ENCODE results near the gene CXXC5. TPM values are rescaled to one million over a fixed set of nuclear protein-coding genes. Genes with fewer than 3 reads are reported as not detected.

Gene CXXC5
- total and polyA plus RNA-seq, 9 of the 15 experiments (the other 6 are each of a cell fraction or from before 2014, with no cell fraction given), result 1.9 to 123 (median 45.8) TPM

- TF ChIP-seq, protein P1, sequence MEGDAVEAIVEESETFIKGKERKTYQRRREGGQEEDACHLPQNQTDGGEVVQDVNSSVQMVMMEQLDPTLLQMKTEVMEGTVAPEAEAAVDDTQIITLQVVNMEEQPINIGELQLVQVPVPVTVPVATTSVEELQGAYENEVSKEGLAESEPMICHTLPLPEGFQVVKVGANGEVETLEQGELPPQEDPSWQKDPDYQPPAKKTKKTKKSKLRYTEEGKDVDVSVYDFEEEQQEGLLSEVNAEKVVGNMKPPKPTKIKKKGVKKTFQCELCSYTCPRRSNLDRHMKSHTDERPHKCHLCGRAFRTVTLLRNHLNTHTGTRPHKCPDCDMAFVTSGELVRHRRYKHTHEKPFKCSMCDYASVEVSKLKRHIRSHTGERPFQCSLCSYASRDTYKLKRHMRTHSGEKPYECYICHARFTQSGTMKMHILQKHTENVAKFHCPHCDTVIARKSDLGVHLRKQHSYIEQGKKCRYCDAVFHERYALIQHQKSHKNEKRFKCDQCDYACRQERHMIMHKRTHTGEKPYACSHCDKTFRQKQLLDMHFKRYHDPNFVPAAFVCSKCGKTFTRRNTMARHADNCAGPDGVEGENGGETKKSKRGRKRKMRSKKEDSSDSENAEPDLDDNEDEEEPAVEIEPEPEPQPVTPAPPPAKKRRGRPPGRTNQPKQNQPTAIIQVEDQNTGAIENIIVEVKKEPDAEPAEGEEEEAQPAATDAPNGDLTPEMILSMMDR (IDR thresholded peaks at IDR 0.05 in 2 of 3, conservative IDR thresholded peaks at IDR 0.05 in 1 of 3; ENCODE audit: insufficient read depth in 2 of 3, low read depth in 1 of 3, low read length in 3 of 3), result no peak
- TF ChIP-seq MIER1 (IDR thresholded peaks at IDR 0.05; ENCODE audit: low read depth), result peak; percentile 67; the same call in 1 of the 2 replicates
- TF ChIP-seq RNF219 (CRISPR knock-in tag; IDR thresholded peaks at IDR 0.05), result no peak
- no peak for TF ChIP-seq NFIC (IDR thresholded peaks at IDR 0.05)
- TF ChIP-seq SAFB (IDR thresholded peaks at IDR 0.05; ENCODE audit: borderline replicate concordance, low read depth, low read length), result no peak
- no peak for TF ChIP-seq SNRNP70 (optimal IDR thresholded peaks at IDR 0.05; ENCODE audit: low read depth, low read length)
- no peak for TF ChIP-seq ZNF140 (CRISPR knock-in tag; IDR thresholded peaks at IDR 0.05)
- TF ChIP-seq HEY1 (CRISPR knock-in tag; IDR thresholded peaks at IDR 0.05; ENCODE audit: borderline replicate concordance), result no peak
- TF ChIP-seq, protein P2, sequence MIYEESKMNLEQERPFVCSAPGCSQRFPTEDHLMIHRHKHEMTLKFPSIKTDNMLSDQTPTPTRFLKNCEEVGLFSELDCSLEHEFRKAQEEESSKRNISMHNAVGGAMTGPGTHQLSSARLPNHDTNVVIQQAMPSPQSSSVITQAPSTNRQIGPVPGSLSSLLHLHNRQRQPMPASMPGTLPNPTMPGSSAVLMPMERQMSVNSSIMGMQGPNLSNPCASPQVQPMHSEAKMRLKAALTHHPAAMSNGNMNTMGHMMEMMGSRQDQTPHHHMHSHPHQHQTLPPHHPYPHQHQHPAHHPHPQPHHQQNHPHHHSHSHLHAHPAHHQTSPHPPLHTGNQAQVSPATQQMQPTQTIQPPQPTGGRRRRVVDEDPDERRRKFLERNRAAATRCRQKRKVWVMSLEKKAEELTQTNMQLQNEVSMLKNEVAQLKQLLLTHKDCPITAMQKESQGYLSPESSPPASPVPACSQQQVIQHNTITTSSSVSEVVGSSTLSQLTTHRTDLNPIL (CRISPR knock-in tag; IDR thresholded peaks at IDR 0.05), result no peak
- TF ChIP-seq BCL6 (CRISPR knock-in tag; IDR thresholded peaks at IDR 0.05), result no peak; the same call in 1 of the 2 replicates
- no peak for TF ChIP-seq RUNX1 (IDR thresholded peaks at IDR 0.05; ENCODE audit: low read depth)
- TF ChIP-seq EP300 (IDR thresholded peaks at IDR 0.05; ENCODE audit: low read length), result no peak
- peak; percentile 30; the same call in 1 of the 2 replicates for TF ChIP-seq SP1 (CRISPR knock-in tag; IDR thresholded peaks at IDR 0.05)
- TF ChIP-seq ETV6 (IDR thresholded peaks at IDR 0.05; ENCODE audit: borderline replicate concordance in 1 of 2, low read depth in 2 of 2, low read length in 1 of 2), result no peak
- no peak for TF ChIP-seq ETV6 (CRISPR knock-in tag; IDR thresholded peaks at IDR 0.05; ENCODE audit: borderline replicate concordance)
- TF ChIP-seq CREB1 (IDR thresholded peaks at IDR 0.05), result no peak
- TF ChIP-seq CREB1 (CRISPR knock-in tag; IDR thresholded peaks at IDR 0.05), result no peak; the same call in 1 of the 2 replicates
- TF ChIP-seq, protein P3, sequence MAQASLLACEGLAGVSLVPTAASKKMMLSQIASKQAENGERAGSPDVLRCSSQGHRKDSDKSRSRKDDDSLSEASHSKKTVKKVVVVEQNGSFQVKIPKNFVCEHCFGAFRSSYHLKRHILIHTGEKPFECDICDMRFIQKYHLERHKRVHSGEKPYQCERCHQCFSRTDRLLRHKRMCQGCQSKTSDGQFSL (CRISPR knock-in tag; IDR thresholded peaks at IDR 0.05), result no peak
- TF ChIP-seq, protein P3 (tag; IDR thresholded peaks at IDR 0.05), result no peak
- TF ChIP-seq ZNF445 (CRISPR knock-in tag; IDR thresholded peaks at IDR 0.05; ENCODE audit: low read depth), result no peak
- no peak for TF ChIP-seq TGIF2 (CRISPR knock-in tag; IDR thresholded peaks at IDR 0.05)
- TF ChIP-seq ZNF143 (CRISPR knock-in tag; IDR thresholded peaks at IDR 0.05), result no peak
- TF ChIP-seq, protein P4, sequence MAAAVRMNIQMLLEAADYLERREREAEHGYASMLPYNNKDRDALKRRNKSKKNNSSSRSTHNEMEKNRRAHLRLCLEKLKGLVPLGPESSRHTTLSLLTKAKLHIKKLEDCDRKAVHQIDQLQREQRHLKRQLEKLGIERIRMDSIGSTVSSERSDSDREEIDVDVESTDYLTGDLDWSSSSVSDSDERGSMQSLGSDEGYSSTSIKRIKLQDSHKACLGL (CRISPR knock-in tag; IDR thresholded peaks at IDR 0.05; ENCODE audit: borderline replicate concordance, poor library complexity, severe bottlenecking), result no peak
These were observed 9.9 kb upstream of the CXXC5 start (continued) for GRCh38 chr5:139638090-139638735.

All from K562 (cell line).